HEK293 (cell line): ENCODE measurements around the gene POLR3C.

Experiments used
- BCL11A ChIP-seq: fragments of 450-650 bp; formaldehyde crosslinking; IDR thresholded peaks from 2 replicates; pipeline ENCODE4 v1.5.1; 2016; ENCODE audit warnings: low read depth, missing biosample characterization, missing genetic modification characterization
- OSR2 ChIP-seq: fragments of 450-650 bp; formaldehyde crosslinking; IDR thresholded peaks from 2 replicates; pipeline ENCODE4 v1.5.1; 2016; ENCODE audit warnings: missing biosample characterization, missing genetic modification characterization
- SCRT1 ChIP-seq: fragments of 450-650 bp; formaldehyde crosslinking; IDR thresholded peaks from 2 replicates; pipeline ENCODE4 v1.5.1; 2016; ENCODE audit warnings: missing biosample characterization, missing genetic modification characterization, borderline replicate concordance
- ZBTB7A ChIP-seq: fragments of 450-650 bp; formaldehyde crosslinking; IDR thresholded peaks from 2 replicates; pipeline ENCODE4 v1.5.1; 2016; ENCODE audit warnings: low read depth, missing biosample characterization, missing genetic modification characterization
- ZNF140 ChIP-seq: fragments of 450-650 bp; formaldehyde crosslinking; IDR thresholded peaks from 2 replicates; pipeline ENCODE4 v1.5.1; 2016; ENCODE audit warnings: missing biosample characterization, missing genetic modification characterization
- ZNF248 ChIP-seq: fragments of 450-650 bp; formaldehyde crosslinking; IDR thresholded peaks from 2 replicates; pipeline ENCODE4 v1.5.1; 2017; ENCODE audit warnings: missing biosample characterization, missing genetic modification characterization
- ZNF350 ChIP-seq: fragments of 450-650 bp; formaldehyde crosslinking; IDR thresholded peaks from 2 replicates; pipeline ENCODE4 v1.5.0; 2017; ENCODE audit warnings: missing biosample characterization, mild to moderate bottlenecking, missing genetic modification characterization
- ZNF366 ChIP-seq: fragments of 450-650 bp; formaldehyde crosslinking; conservative IDR thresholded peaks from 2 replicates; pipeline ENCODE4 v1.5.1; 2016; ENCODE audit warnings: missing biosample characterization, missing genetic modification characterization
- ZNF37A ChIP-seq: fragments of 450-650 bp; IDR thresholded peaks from 2 replicates; pipeline ENCODE4 v1.5.1; 2018; ENCODE audit warnings: missing biosample characterization, missing genetic modification characterization
- ZNF391 ChIP-seq: fragments of 450-650 bp; formaldehyde crosslinking; IDR thresholded peaks from 2 replicates; pipeline ENCODE4 v1.5.1; 2016; ENCODE audit warnings: low read depth, missing biosample characterization, missing genetic modification characterization, borderline replicate concordance
- ZNF394 ChIP-seq: fragments of 450-650 bp; formaldehyde crosslinking; IDR thresholded peaks from 2 replicates; pipeline ENCODE4 v1.5.1; 2016; ENCODE audit warnings: missing biosample characterization, missing genetic modification characterization, mild to moderate bottlenecking, moderate library complexity, borderline replicate concordance
- ZNF416 ChIP-seq: fragments of 450-650 bp; formaldehyde crosslinking; IDR thresholded peaks from 2 replicates; pipeline ENCODE4 v1.5.1; 2016; ENCODE audit warnings: missing biosample characterization, missing genetic modification characterization
- ZNF426 ChIP-seq: fragments of 450-650 bp; formaldehyde crosslinking; IDR thresholded peaks from 2 replicates; pipeline ENCODE4 v1.5.1; 2017; ENCODE audit warnings: missing biosample characterization, missing genetic modification characterization, mild to moderate bottlenecking, inconsistent platforms, moderate library complexity
- ZNF433 ChIP-seq: fragments of 450-650 bp; formaldehyde crosslinking; IDR thresholded peaks from 2 replicates; pipeline ENCODE4 v1.5.1; 2016; ENCODE audit warnings: missing biosample characterization, missing genetic modification characterization, low read depth
- ZNF473 ChIP-seq: fragments of 450-650 bp; formaldehyde crosslinking; IDR thresholded peaks from 2 replicates; pipeline ENCODE4 v1.5.1; 2017; ENCODE audit warnings: missing biosample characterization, missing genetic modification characterization
- ZNF501 ChIP-seq: fragments of 450-650 bp; formaldehyde crosslinking; IDR thresholded peaks from 2 replicates; pipeline ENCODE4 v1.5.1; 2016; ENCODE audit warnings: missing biosample characterization, missing genetic modification characterization
- ZNF514 ChIP-seq: fragments of 450-650 bp; formaldehyde crosslinking; IDR thresholded peaks from 2 replicates; pipeline ENCODE4 v1.5.1; 2016; ENCODE audit warnings: missing biosample characterization, missing genetic modification characterization
- ZNF560 ChIP-seq: fragments of 450-650 bp; formaldehyde crosslinking; IDR thresholded peaks from 2 replicates; pipeline ENCODE4 v1.5.1; 2017; ENCODE audit warnings: missing biosample characterization, missing genetic modification characterization, borderline replicate concordance
- ZNF626 ChIP-seq: fragments of 450-650 bp; sonication (Bioruptor Pico); formaldehyde crosslinking; IDR thresholded peaks from 2 replicates; pipeline ENCODE4 v1.5.1; 2018; ENCODE audit warnings: missing biosample characterization, missing genetic modification characterization, inconsistent platforms
- ZNF664 ChIP-seq: fragments of 450-650 bp; formaldehyde crosslinking; IDR thresholded peaks from 2 replicates; pipeline ENCODE4 v1.5.1; 2016; ENCODE audit warnings: missing biosample characterization, missing genetic modification characterization
- ZNF76 ChIP-seq: fragments of 450-650 bp; formaldehyde crosslinking; IDR thresholded peaks from 2 replicates; pipeline ENCODE4; 2016; ENCODE audit warnings: low read depth, missing biosample characterization, missing genetic modification characterization, borderline replicate concordance
- ZNF791 ChIP-seq: fragments of 450-650 bp; formaldehyde crosslinking; IDR thresholded peaks from 2 replicates; pipeline ENCODE4 v1.5.1; 2016; ENCODE audit warnings: missing biosample characterization, missing genetic modification characterization
- TF ChIP-seq, protein P1 (sequence below): fragments of 450-650 bp; formaldehyde crosslinking; IDR thresholded peaks from 2 replicates; pipeline ENCODE4; 2016; ENCODE audit warnings: missing biosample characterization, missing genetic modification characterization
- TF ChIP-seq, protein P2 (sequence below): sonication (generic); formaldehyde crosslinking; IDR thresholded peaks from 2 replicates; pipeline ENCODE4 v1.8.1; 2022; ENCODE audit warnings: mild to moderate bottlenecking, moderate library complexity, missing genetic modification reagents
- TF ChIP-seq, protein P3 (sequence below): fragments of 450-650 bp; formaldehyde crosslinking; IDR thresholded peaks from 2 replicates; pipeline ENCODE4 v1.5.1; 2016; ENCODE audit warnings: missing biosample characterization, missing genetic modification characterization
- TF ChIP-seq, protein P4 (sequence below): fragments of 450-650 bp; formaldehyde crosslinking; IDR thresholded peaks from 2 replicates; pipeline ENCODE4 v1.5.0; 2017; ENCODE audit warnings: missing biosample characterization, missing genetic modification characterization, borderline replicate concordance

Gene POLR3C

DNA sequence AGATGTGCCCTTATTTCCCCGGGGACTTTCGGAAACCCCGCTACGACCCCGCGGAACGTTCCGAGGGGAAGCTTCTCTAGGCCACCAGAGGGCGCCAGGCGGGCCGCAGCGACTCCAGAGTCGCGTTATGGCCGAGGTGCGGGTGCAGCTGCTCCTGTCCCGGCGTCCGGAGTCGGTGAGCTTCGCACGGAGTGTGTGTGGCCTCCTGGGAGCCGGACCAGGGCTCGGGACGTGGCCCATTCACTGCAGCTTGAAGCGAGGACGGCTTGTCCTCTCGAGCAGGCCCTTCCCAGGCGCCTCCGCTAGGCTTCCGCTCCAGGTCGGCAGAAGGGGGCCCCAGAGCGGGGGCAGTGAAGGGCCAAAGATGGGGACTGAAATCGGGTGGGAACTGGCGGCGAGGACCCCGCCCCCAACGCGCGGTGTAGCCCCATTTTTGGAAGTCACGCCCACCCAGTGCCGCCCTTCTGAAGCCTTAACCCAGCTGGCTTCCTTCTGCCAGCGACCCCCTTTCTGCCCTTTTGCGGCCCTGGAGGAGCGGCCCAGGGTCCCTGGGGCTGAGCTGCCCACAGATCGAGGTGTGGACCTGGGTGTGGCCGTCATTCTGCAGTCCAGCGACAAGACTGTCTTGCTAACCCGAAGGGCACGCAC, 21.6 kb downstream of the POLR3C start, which contains the start of gene NUDT17 (continued):
- TF ChIP-seq ZNF426 (tag by site-specific recombination) (no peak), ZNF37A (tag by site-specific recombination) (no peak), ZNF791 (tag by site-specific recombination) (no peak), BCL11A (no peak), OSR2 (no peak), ZNF394 (peak; percentile 90), ZNF514 (tag by site-specific recombination) (no peak), ZNF391 (tag by site-specific recombination) (no peak), SCRT1 (tag by site-specific recombination) (0 out of 2 replicates have a peak, but pooled peaks have one; percentile 4), ZBTB7A (tag by site-specific recombination) (no peak), ZNF626 (tag by site-specific recombination) (no peak), ZNF366 (tag by site-specific recombination) (no peak), ZNF416 (tag by site-specific recombination) (no peak), ZNF433 (tag by site-specific recombination) (no peak), ZNF248 (no peak), ZNF501 (tag by site-specific recombination) (peak; percentile 82), ZNF473 (tag by site-specific recombination) (no peak), ZNF140 (tag by site-specific recombination) (no peak), ZNF560 (tag by site-specific recombination) (no peak), ZNF664 (tag by site-specific recombination) (no peak), ZNF76 (tag by site-specific recombination) (peak; percentile 69), ZNF350 (tag by site-specific recombination) (no peak)
- TF ChIP-seq, protein P1, sequence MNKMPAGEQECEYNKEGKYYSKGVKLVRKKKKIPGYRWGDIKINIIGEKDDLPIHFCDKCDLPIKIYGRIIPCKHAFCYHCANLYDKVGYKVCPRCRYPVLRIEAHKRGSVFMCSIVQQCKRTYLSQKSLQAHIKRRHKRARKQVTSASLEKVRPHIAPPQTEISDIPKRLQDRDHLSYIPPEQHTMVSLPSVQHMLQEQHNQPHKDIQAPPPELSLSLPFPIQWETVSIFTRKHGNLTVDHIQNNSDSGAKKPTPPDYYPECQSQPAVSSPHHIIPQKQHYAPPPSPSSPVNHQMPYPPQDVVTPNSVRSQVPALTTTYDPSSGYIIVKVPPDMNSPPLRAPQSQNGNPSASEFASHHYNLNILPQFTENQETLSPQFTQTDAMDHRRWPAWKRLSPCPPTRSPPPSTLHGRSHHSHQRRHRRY (tag by site-specific recombination) = no peak
- TF ChIP-seq, protein P2, sequence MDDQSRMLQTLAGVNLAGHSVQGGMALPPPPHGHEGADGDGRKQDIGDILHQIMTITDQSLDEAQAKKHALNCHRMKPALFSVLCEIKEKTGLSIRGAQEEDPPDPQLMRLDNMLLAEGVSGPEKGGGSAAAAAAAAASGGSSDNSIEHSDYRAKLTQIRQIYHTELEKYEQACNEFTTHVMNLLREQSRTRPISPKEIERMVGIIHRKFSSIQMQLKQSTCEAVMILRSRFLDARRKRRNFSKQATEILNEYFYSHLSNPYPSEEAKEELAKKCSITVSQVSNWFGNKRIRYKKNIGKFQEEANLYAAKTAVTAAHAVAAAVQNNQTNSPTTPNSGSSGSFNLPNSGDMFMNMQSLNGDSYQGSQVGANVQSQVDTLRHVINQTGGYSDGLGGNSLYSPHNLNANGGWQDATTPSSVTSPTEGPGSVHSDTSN (CRISPR knock-in tag) = no peak
- TF ChIP-seq, protein P3, sequence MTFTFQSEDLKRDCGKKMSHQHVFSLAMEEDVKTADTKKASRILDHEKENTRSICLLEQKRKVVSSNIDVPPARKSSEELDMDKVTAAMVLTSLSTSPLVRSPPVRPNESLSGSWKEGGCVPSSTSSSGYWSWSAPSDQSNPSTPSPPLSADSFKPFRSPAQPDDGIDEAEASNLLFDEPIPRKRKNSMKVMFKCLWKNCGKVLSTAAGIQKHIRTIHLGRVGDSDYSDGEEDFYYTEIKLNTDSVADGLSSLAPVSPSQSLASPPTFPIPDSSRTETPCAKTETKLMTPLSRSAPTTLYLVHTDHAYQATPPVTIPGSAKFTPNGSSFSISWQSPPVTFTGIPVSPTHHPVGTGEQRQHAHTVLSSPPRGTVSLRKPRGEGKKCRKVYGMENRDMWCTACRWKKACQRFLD (tag by site-specific recombination) = no peak
- TF ChIP-seq, protein P4, sequence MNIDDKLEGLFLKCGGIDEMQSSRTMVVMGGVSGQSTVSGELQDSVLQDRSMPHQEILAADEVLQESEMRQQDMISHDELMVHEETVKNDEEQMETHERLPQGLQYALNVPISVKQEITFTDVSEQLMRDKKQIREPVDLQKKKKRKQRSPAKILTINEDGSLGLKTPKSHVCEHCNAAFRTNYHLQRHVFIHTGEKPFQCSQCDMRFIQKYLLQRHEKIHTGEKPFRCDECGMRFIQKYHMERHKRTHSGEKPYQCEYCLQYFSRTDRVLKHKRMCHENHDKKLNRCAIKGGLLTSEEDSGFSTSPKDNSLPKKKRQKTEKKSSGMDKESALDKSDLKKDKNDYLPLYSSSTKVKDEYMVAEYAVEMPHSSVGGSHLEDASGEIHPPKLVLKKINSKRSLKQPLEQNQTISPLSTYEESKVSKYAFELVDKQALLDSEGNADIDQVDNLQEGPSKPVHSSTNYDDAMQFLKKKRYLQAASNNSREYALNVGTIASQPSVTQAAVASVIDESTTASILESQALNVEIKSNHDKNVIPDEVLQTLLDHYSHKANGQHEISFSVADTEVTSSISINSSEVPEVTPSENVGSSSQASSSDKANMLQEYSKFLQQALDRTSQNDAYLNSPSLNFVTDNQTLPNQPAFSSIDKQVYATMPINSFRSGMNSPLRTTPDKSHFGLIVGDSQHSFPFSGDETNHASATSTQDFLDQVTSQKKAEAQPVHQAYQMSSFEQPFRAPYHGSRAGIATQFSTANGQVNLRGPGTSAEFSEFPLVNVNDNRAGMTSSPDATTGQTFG (tag by site-specific recombination) = no peak
- TF ChIP-seq, all 188 proteins: peak for 47
